Spinal cord (tissue), 10 donors: ENCODE data around the gene OR10P1. TPM values are rescaled to one million over a fixed set of nuclear protein-coding genes. Genes with fewer than 3 reads are reported as not detected.

Source experiments
- DNase-seq, 6 donors: peaks; one replicate each; pipeline versions ENCODE4 v3.0.0 to v3.0.0-alpha.2; 2013 to 2015; ENCODE audit warnings: low spot score in 6 of 6, low read depth in 4 of 6
- H3K27ac ChIP-seq: one replicate; pipeline ENCODE4 v1.5.1; 2013; ENCODE audit warnings: low read depth, low read length, control low read depth
- H3K27me3 ChIP-seq: one replicate; pipeline ENCODE4 v1.6.1; 2013; ENCODE audit warnings: low read length; ENCODE audit not compliant: control insufficient read depth, insufficient read depth
- H3K36me3 ChIP-seq: one replicate; pipeline ENCODE4 v1.6.1; 2013; ENCODE audit warnings: low read length; ENCODE audit not compliant: control insufficient read depth, insufficient read depth
- H3K4me1 ChIP-seq: one replicate; pipeline ENCODE4 v1.6.1; 2013; ENCODE audit warnings: low read length; ENCODE audit not compliant: control insufficient read depth, insufficient read depth
- H3K4me3 ChIP-seq: one replicate; pipeline ENCODE4 v1.5.1; 2013; ENCODE audit warnings: low read depth, low read length, control low read depth
- H3K9me3 ChIP-seq: one replicate; pipeline ENCODE4 v1.6.1; 2013; ENCODE audit warnings: low read length; ENCODE audit not compliant: control insufficient read depth, insufficient read depth
- WGBS: methylation state at CpG from one replicate; pipeline ENCODE4 v1.1.5; 2013; ENCODE audit warnings: missing lambda C conversion rate; ENCODE audit not compliant: insufficient coverage; 5-methylcytosine and 5-hydroxymethylcytosine counted together
- polyA plus RNA-seq, 2 donors: library from polyadenylated mRNA; unstranded; fragments of 120-200 nt; gene quantifications; one replicate each; pipeline ENCODE4 v1.2.1, GENCODE V29; 2013; ENCODE audit not compliant: insufficient read length in 2 of 2
- small RNA-seq: library from RNA; depleted of rRNA; stranded (forward); fragments of <200 nt; gene quantifications from one replicate; pipeline ENCODE3, GENCODE V24; 2014; ENCODE audit warnings: low replicate concordance
- total RNA-seq, 2 donors: library from RNA; depleted of rRNA in 1 of 2; stranded (reverse); fragments of 120-200 nt in 1 of 2; fragments of >200 nt in 1 of 2; gene quantifications; one replicate each; pipeline versions ENCODE4 v1.2.3 to v1.2.4, GENCODE V29; 2013 to 2014
- donor health status: healthy.

OR10P1 gene
- total and polyA plus RNA-seq, 4 donors, result not detected

GRCh38 chr12:55681142-55682077 lies 44.7 kb downstream of the OR10P1 start:
- peaks cover 13% of the 10 kb centered on the region for H3K36me3 ChIP-seq
- peak in 2 of 6 donors; percentile 10 to 49 for DNase-seq
- no peak overlapping the region for H3K27ac ChIP-seq
- WGBS, result 20% methylated on average over 12 of the region's 17 CpGs
- no peak overlapping the region for H3K4me3 ChIP-seq
- H3K27me3 ChIP-seq, result peaks cover 4% of the 10 kb centered on the region
- H3K4me1 ChIP-seq, result peaks cover 10% of the 10 kb centered on the region
- no peaks in the 10 kb centered on the region for H3K9me3 ChIP-seq

GRCh38 chr12:55682087-55682796 lies 45.5 kb downstream of the OR10P1 start:
- 100% methylated on average over 2 of the region's 13 CpGs for WGBS

GRCh38 chr12:55683676-55684075 lies 47.0 kb downstream of the OR10P1 start:
- no peak overlapping the region for H3K4me3 ChIP-seq
- no peak overlapping the region for H3K27ac ChIP-seq
- 91% methylated on average over 5 of the region's 7 CpGs for WGBS
- H3K4me1 ChIP-seq, result peaks cover 10% of the 10 kb centered on the region
- DNase-seq, result no peak
- H3K27me3 ChIP-seq, result peaks cover 4% of the 10 kb centered on the region
- no peaks in the 10 kb centered on the region for H3K9me3 ChIP-seq
- peaks cover 28% of the 10 kb centered on the region for H3K36me3 ChIP-seq

More at GRCh38 chr12:55682087-55682796, 45.5 kb downstream of the OR10P1 start:
- peaks cover 19% of the 10 kb centered on the region for H3K36me3 ChIP-seq
- peaks cover 10% of the 10 kb centered on the region for H3K4me1 ChIP-seq
- no peak for DNase-seq
- peaks cover 4% of the 10 kb centered on the region for H3K27me3 ChIP-seq
- H3K4me3 ChIP-seq, result no peak overlapping the region
- no peak overlapping the region for H3K27ac ChIP-seq
- no peaks in the 10 kb centered on the region for H3K9me3 ChIP-seq

GRCh38 chr12:55684761-55685370 lies 48.2 kb downstream of the OR10P1 start:
- Histone ChIP-seq H3K27me3 (peaks cover 4% of the 10 kb centered on the region), H3K27ac (no peak overlapping the region), H3K4me3 (no peak overlapping the region), H3K9me3 (no peaks in the 10 kb centered on the region), H3K4me1 (peaks cover 10% of the 10 kb centered on the region), H3K36me3 (peaks cover 30% of the 10 kb centered on the region)
- whole genome bisulfite sequencing, result 97% methylated on average over 13 of the region's 20 CpGs
- no peak for DNase-seq

GRCh38 chr12:55685671-55686070 lies 49.0 kb downstream of the OR10P1 start:
- 89% methylated on average over 5 of the region's 5 CpGs for WGBS
- no peak overlapping the region for H3K27ac ChIP-seq
- no peak overlapping the region for H3K4me3 ChIP-seq
- peaks cover 30% of the 10 kb centered on the region for H3K36me3 ChIP-seq
- peaks cover 10% of the 10 kb centered on the region for H3K4me1 ChIP-seq
- no peaks in the 10 kb centered on the region for H3K9me3 ChIP-seq
- DNase-seq, result no peak
- peaks cover 4% of the 10 kb centered on the region for H3K27me3 ChIP-seq

GRCh38 chr12:55686366-55687010 lies 49.8 kb downstream of the OR10P1 start:
- H3K4me1 ChIP-seq, result peaks cover 6% of the 10 kb centered on the region
- peaks cover 30% of the 10 kb centered on the region for H3K36me3 ChIP-seq
- no peak for DNase-seq
- H3K4me3 ChIP-seq, result no peak overlapping the region
- 95% methylated on average over 9 of the region's 9 CpGs for WGBS
- no peak overlapping the region for H3K27ac ChIP-seq
- peaks cover 4% of the 10 kb centered on the region for H3K27me3 ChIP-seq
- no peaks in the 10 kb centered on the region for H3K9me3 ChIP-seq

Small RNA genes within 50 kb of the gene (small RNA-seq; reads per million reads assigned to genes)
- not detected for gene AC009779.5

Other genes with a start within 250 kb of the OR10P1 start
- gene OR6C65, start 236.4 kb upstream of the OR10P1 start, total RNA-seq, result not detected
- not detected for gene OR6C65, start 236.4 kb upstream of the OR10P1 start, polyA plus RNA-seq
- not detected for gene OR6C76, start 210.6 kb upstream of the OR10P1 start, total RNA-seq
- not detected for gene OR6C76, start 210.6 kb upstream of the OR10P1 start, polyA plus RNA-seq
- not detected for gene OR6C2, start 192.8 kb upstream of the OR10P1 start, total RNA-seq
- not detected for gene OR6C2, start 192.8 kb upstream of the OR10P1 start, polyA plus RNA-seq
- gene OR6C70, start 166.8 kb upstream of the OR10P1 start, total RNA-seq, result not detected
- gene OR6C70, start 166.8 kb upstream of the OR10P1 start, polyA plus RNA-seq, result not detected
- gene OR6C68, start 144.5 kb upstream of the OR10P1 start, total RNA-seq, result not detected
- gene OR6C68, start 144.5 kb upstream of the OR10P1 start, polyA plus RNA-seq, result not detected
- not detected for gene OR6C4, start 87.3 kb upstream of the OR10P1 start, total RNA-seq
- gene OR6C4, start 87.3 kb upstream of the OR10P1 start, polyA plus RNA-seq, result not detected
- gene OR2AP1, start 64.4 kb upstream of the OR10P1 start, total RNA-seq, result not detected
- not detected for gene OR2AP1, start 64.4 kb upstream of the OR10P1 start, polyA plus RNA-seq
- 10 to 100 TPM; 34.4 to 44.2 TPM for gene ITGA7, start 71.0 kb downstream of the OR10P1 start, total RNA-seq
- 100 to 1,000 TPM in 1 of 2 donors, 10 to 100 TPM in 1; 88.6 to 115 TPM for gene ITGA7, start 71.0 kb downstream of the OR10P1 start, polyA plus RNA-seq
- gene BLOC1S1, start 79.2 kb downstream of the OR10P1 start, total RNA-seq, result 100 to 1,000 TPM in 1 of 2 donors, 10 to 100 TPM in 1; 45.7 to 187 TPM
- gene BLOC1S1, start 79.2 kb downstream of the OR10P1 start, polyA plus RNA-seq, result 100 to 1,000 TPM; 142 to 154 TPM
- 10 to 100 TPM in 1 of 2 donors, 1 to 10 TPM in 1; 7.7 to 15.4 TPM for gene RDH5, start 83.5 kb downstream of the OR10P1 start, total RNA-seq
- 10 to 100 TPM in 1 of 2 donors, 1 to 10 TPM in 1; 9.2 to 18.3 TPM for gene RDH5, start 83.5 kb downstream of the OR10P1 start, polyA plus RNA-seq
- 100 to 1,000 TPM; 419 to 943 TPM for gene CD63, start 92.1 kb downstream of the OR10P1 start, total RNA-seq
- 100 to 1,000 TPM; 485 to 576 TPM for gene CD63, start 92.1 kb downstream of the OR10P1 start, polyA plus RNA-seq
- gene GDF11, start 106.2 kb downstream of the OR10P1 start, total RNA-seq, result 10 to 100 TPM in 1 of 2 donors, 1 to 10 TPM in 1; 9.6 to 10.1 TPM
- 10 to 100 TPM; 32.3 to 36.1 TPM for gene GDF11, start 106.2 kb downstream of the OR10P1 start, polyA plus RNA-seq
- gene SARNP, start 180.8 kb downstream of the OR10P1 start, total RNA-seq, result 10 to 100 TPM; 52.9 to 98.1 TPM
- gene SARNP, start 180.8 kb downstream of the OR10P1 start, polyA plus RNA-seq, result 10 to 100 TPM; 86.5 to 95.9 TPM
- 10 to 100 TPM; 12.6 to 29.9 TPM for gene ORMDL2, start 181.1 kb downstream of the OR10P1 start, total RNA-seq
- gene ORMDL2, start 181.1 kb downstream of the OR10P1 start, polyA plus RNA-seq, result 10 to 100 TPM; 23.4 to 25.7 TPM
- 10 to 100 TPM; 27.7 to 40.1 TPM for gene DNAJC14, start 192.7 kb downstream of the OR10P1 start, total RNA-seq
- 10 to 100 TPM; 24.9 to 25.7 TPM for gene DNAJC14, start 192.7 kb downstream of the OR10P1 start, polyA plus RNA-seq
- 1 to 10 TPM in 1 of 2 donors, under 1 TPM in 1; 0.20 to 1.5 TPM for gene MMP19, start 206.0 kb downstream of the OR10P1 start, total RNA-seq
- under 1 TPM; 0.54 to 0.74 TPM for gene MMP19, start 206.0 kb downstream of the OR10P1 start, polyA plus RNA-seq